Measurements from ENCODE around the gene TM4SF5.

DNA sequence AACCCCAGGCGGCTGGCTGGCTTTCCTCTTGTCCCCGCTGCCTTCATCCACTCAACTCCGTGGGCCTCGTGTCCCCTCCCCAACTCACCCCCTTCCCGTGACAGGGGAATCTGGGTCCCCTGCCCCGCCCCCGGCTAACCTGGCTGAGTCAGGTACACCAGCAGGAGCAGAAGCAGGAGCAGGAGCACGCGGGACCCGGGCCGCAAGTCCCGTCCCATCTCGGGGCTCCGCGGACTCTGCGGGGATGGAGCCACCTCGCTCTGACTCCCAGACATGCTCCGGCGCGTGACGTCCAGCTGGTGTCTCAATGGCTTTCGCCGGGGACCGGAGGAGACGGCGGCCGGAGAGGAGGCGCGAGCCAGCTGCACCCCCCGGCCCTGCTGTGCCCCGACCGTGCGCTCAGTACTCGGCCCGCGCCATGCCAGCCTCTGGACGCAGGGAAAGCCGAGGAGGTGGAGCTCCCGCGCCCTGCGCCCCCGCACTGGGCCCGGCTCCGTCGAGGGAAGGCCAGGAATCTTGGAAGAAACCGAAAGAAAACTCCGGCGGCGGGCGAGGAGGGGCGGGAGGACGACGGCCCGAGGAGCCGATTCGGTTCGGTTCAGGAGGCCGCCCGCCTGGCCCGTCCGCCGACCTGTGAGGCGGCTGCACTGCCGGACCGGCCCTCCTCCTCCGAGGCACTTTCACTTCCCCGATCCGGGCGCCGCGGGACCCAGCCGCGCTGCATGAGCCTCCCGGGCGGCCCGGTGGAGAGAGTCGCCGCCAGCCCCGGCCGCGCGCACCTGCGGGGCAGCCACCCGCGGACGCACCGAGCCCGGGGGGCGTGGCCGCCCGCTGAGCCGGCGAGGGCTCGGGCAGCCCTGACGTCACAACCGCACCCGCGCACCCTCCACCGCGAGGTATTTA lies 32.3 kb upstream of the TM4SF5 start, which contains the start of the genes CXCL16 and ZMYND15:
- TF ChIP-seq, protein P1, sequence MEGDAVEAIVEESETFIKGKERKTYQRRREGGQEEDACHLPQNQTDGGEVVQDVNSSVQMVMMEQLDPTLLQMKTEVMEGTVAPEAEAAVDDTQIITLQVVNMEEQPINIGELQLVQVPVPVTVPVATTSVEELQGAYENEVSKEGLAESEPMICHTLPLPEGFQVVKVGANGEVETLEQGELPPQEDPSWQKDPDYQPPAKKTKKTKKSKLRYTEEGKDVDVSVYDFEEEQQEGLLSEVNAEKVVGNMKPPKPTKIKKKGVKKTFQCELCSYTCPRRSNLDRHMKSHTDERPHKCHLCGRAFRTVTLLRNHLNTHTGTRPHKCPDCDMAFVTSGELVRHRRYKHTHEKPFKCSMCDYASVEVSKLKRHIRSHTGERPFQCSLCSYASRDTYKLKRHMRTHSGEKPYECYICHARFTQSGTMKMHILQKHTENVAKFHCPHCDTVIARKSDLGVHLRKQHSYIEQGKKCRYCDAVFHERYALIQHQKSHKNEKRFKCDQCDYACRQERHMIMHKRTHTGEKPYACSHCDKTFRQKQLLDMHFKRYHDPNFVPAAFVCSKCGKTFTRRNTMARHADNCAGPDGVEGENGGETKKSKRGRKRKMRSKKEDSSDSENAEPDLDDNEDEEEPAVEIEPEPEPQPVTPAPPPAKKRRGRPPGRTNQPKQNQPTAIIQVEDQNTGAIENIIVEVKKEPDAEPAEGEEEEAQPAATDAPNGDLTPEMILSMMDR (IDR thresholded peaks at IDR 0.05) = no peak
- no peak for TF ChIP-seq POLR2A (IDR thresholded peaks at IDR 0.05)
